HUES48 (cell line): ENCODE results near the gene IL23A.
A peak's percentile ranks its signal among the peaks of the same experiment; 100 is the strongest.

Source experiments
- H3K27ac ChIP-seq: one replicate; pipeline ENCODE4 v1.7.0; 2013; ENCODE audit warnings: low read depth, low read length, inconsistent platforms
- H3K27me3 ChIP-seq: 2 replicates; pipeline ENCODE4 v1.6.1; 2013; ENCODE audit warnings: mild to moderate bottlenecking, low read length; ENCODE audit not compliant: control insufficient read depth, insufficient read depth
- H3K36me3 ChIP-seq: 2 replicates; pipeline ENCODE4 v1.6.1; 2013; ENCODE audit warnings: low read length; ENCODE audit not compliant: control insufficient read depth, insufficient read depth
- H3K4me1 ChIP-seq: 2 replicates; pipeline ENCODE4 v1.6.1; 2013; ENCODE audit warnings: mild to moderate bottlenecking, low read length; ENCODE audit not compliant: control insufficient read depth, insufficient read depth
- H3K4me3 ChIP-seq: 2 replicates; pipeline ENCODE4 v1.5.1; 2013; ENCODE audit warnings: mild to moderate bottlenecking, low read depth, low read length
- H3K9ac ChIP-seq: 2 replicates; pipeline ENCODE4 v1.6.1; 2013; ENCODE audit warnings: mild to moderate bottlenecking, low read depth, low read length, moderate library complexity
- H3K9me3 ChIP-seq: 2 replicates; pipeline ENCODE4 v1.6.1; 2013; ENCODE audit warnings: low read length; ENCODE audit not compliant: control insufficient read depth, insufficient read depth

The IL23A gene

GRCh38 chr12:56361487-56362129, 22.9 kb downstream of the IL23A start:
- Histone ChIP-seq H3K9me3 (no peaks in the 10 kb centered on the region), H3K36me3 (no peaks in the 10 kb centered on the region), H3K9ac (no peak overlapping the region), H3K4me1 (peaks cover 7% of the 10 kb centered on the region; the same call in 1 of the 2 replicates), H3K4me3 (no peak overlapping the region), H3K27me3 (no peaks in the 10 kb centered on the region), H3K27ac (no peak overlapping the region)

DNA sequence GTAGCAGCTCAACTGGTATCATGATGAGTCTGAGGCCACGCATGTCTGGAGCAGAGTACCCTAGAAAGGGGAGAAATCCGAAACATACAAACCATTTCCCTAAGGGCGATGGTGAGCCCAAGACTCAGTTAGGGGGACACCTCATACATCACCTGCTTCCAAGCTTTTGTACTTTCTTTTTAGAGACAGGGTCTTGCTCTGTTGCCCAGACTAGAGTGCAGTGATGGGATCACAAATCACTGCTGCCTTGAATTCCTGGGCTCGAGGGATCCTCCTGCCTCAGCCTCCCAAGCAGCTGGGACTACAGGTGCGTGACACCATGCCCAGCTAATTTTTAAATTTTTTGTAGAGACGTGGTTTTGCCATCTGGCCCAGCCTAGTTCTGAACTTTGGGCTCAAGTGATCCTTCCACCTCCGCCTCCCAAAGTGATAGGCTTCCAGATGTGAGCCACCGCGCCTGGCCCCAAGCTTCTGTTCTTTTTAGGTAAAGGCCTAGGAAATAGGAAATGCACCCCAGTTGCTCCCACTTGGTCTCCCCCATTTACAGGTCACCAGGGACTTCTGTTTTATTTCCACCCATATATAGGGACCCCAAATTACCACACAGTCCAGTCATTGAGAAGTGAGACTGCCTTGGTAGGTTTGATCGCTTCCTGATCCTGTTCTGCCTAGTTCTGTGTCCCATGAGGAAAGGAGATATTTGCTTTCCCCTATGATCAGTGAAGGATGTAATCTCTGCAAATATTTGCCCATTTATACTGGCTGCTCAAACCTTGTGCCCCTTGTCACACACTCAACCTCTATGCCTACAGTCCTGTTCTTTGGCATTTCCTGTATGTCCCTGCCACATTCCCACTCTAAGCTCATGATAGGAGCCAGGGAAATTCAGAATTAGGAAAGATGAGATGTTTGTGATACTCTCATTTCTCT, 23.7 kb downstream of the IL23A start, which contains the start of gene APOF:
Gene APOF (minus strand): TSS at position 728 of the 930 bp plus-strand sequence. CDS start 112 bp downstream, at position 616.
- H3K9ac ChIP-seq = no peak within 1 kb of the TSS
- H3K4me3 ChIP-seq = no peak within 1 kb of the TSS
- no peaks in the 10 kb centered on the region for H3K9me3 ChIP-seq
- no peaks in the 10 kb centered on the region for H3K27me3 ChIP-seq
- H3K27ac ChIP-seq = no peak within 1 kb of the TSS
- peaks cover 7% of the 10 kb centered on the region; the same call in 1 of the 2 replicates for H3K4me1 ChIP-seq
- H3K36me3 ChIP-seq = no peaks in the 10 kb centered on the region

DNA sequence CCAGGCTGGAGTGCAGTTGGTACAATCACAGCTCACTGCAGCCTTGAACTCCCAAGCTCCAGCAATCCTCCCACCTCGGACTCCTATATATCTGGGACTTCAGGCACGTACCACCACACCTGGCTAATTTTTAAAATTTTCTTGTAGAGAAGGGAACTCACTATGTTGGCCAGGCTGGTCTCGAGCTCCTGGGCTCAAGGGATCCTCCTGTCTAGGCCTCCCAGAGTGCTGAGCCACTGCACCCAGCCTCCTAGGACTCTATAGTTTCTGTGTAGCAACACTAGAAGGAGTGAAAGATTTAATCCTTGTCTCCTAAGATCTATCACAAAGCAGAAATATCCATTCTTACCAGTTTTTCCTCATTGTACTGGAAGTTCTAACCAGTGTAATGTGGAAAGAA, 28.3 kb downstream of the IL23A start:
- Histone ChIP-seq H3K9me3 (no peaks in the 10 kb centered on the region), H3K36me3 (no peaks in the 10 kb centered on the region), H3K27ac (no peak overlapping the region), H3K9ac (no peak overlapping the region), H3K27me3 (no peaks in the 10 kb centered on the region), H3K4me1 (no peaks in the 10 kb centered on the region), H3K4me3 (no peak overlapping the region)

GRCh38 chr12:56373515-56373914, 34.8 kb downstream of the IL23A start:
- Histone ChIP-seq H3K4me1 (peaks cover 7% of the 10 kb centered on the region), H3K36me3 (no peaks in the 10 kb centered on the region), H3K27me3 (no peaks in the 10 kb centered on the region), H3K9ac (no peak overlapping the region), H3K9me3 (no peaks in the 10 kb centered on the region), H3K4me3 (no peak overlapping the region), H3K27ac (no peak overlapping the region)

DNA sequence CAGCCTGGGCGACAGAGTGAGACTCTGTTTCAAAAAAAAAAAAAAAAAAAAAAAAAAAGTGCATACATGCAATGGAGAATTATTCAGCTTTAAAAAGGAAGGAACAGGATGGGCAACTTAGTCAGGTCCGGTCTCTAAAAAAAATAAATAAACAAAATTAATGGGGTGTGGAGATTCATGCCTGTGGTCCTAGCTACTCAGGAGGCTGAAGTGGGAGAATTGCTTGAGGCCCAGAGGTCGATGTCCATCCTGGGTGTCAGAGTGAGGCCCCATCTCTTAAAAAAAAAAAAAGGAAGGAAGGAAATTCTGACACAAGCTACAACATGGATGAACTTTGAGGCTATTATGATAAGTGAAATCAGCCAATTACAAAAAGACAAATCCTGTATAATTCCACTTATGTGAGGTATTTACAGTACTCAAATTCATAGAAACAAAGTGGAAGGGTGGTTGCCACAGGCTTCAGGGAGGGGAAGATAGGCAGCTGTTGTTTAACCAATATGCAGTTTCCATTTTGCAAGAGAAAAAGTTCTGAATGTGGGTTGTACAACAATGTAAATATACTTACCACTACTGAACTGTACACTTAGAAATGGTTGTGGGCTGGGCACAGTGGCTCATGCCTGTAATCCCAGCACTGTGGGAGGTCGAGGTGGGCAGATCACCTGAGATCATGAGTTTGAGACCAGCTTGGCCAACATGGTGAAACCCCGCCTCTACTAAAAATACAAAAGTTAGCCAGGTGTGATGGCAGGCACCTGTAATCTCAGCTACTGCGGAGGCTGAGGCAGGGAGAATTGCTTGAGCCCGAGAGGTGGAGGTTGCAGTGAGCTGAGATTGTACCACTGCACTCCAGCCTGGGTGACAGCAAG, 36.3 kb downstream of the IL23A start:
- Histone ChIP-seq H3K36me3 (no peaks in the 10 kb centered on the region), H3K4me1 (peaks cover 7% of the 10 kb centered on the region), H3K27me3 (no peaks in the 10 kb centered on the region), H3K27ac (no peak overlapping the region), H3K9ac (no peak overlapping the region), H3K9me3 (no peaks in the 10 kb centered on the region), H3K4me3 (no peak overlapping the region)

DNA sequence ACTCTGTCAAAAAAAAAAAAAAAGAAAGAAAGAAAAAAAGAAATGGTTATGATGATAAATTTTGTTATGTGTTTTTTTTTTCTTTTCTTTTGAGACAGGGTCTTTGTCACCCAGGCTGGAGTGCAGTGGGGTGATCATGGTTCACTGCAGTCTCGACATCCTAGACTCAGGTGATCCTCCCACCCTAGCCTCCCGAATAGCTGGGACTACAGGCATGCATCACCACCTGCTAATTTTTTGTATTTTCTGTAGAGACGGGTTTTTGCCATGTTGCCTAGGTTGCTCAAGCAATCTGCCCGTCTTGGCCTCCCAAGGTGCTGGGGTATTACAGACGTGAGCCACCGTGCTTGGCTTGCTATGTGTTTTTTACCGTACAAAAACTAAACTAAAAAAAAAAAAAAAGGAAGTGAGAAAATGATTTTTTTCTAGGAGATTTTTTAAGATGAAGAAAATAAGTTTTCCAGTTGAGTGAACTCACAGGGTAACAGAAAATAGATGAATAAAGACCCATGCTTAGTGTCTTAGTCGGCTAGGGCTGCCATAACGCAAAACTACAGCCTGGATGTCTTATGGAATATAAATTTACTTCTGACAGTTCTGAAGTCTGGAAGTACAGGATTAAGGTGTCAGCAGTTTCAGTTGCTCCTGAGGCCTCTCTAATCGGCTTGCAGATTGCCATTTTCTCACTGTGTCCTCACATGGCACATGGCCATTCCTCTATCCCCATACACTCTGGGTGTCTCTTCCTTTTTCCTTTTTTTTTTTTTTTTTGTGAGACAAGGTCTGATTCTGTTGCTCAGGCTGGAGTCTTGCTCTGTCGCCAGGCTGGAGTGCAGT, 37.1 kb downstream of the IL23A start:
- peaks cover 7% of the 10 kb centered on the region for H3K4me1 ChIP-seq

GRCh38 chr12:56377310-56377988, 38.8 kb downstream of the IL23A start:
- peak overlapping the region; percentile 65 for H3K27ac ChIP-seq
- no peaks in the 10 kb centered on the region for H3K27me3 ChIP-seq
- no peaks in the 10 kb centered on the region for H3K36me3 ChIP-seq
- 0 out of 2 replicates have a peak overlapping the region, but pooled peaks have one; percentile 10 for H3K9ac ChIP-seq
- peaks cover 7% of the 10 kb centered on the region for H3K4me1 ChIP-seq
- H3K9me3 ChIP-seq = no peaks in the 10 kb centered on the region
- no peak overlapping the region for H3K4me3 ChIP-seq

More for the DNA sequence above, 37.1 kb downstream of the IL23A start:
- Histone ChIP-seq H3K27ac (no peak overlapping the region), H3K9ac (no peak overlapping the region), H3K36me3 (no peaks in the 10 kb centered on the region), H3K9me3 (no peaks in the 10 kb centered on the region), H3K27me3 (no peaks in the 10 kb centered on the region), H3K4me3 (no peak overlapping the region)

GRCh38 chr12:56377989-56378316, 39.3 kb downstream of the IL23A start:
- Histone ChIP-seq H3K9ac (no peak overlapping the region), H3K27me3 (no peaks in the 10 kb centered on the region), H3K9me3 (no peaks in the 10 kb centered on the region), H3K4me3 (no peak overlapping the region), H3K4me1 (peaks cover 7% of the 10 kb centered on the region), H3K36me3 (no peaks in the 10 kb centered on the region), H3K27ac (no peak overlapping the region)

DNA sequence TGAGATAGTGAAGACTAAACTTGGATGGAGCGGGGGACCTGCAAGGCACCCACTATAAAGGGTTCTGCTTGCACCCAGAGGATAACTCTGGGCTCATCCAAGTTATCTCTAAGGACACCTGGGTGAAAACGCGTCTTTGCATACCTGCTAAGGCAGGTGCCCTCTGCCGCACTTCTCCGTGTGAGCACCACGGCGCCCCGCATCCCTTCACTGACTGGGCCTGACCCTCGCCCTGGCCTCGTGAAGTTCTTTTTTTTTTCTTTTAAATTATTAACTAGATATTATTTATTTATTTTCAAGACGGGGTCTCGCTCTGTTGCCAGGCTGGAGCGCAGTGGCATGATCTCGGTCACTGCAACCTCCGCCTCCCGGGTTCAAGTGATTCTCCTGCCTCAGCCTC, 43.9 kb downstream of the IL23A start:
- Histone ChIP-seq H3K27me3 (no peaks in the 10 kb centered on the region), H3K4me3 (no peak overlapping the region), H3K27ac (no peak overlapping the region), H3K4me1 (peaks cover 10% of the 10 kb centered on the region), H3K9ac (no peak overlapping the region), H3K9me3 (no peaks in the 10 kb centered on the region), H3K36me3 (no peaks in the 10 kb centered on the region)

DNA sequence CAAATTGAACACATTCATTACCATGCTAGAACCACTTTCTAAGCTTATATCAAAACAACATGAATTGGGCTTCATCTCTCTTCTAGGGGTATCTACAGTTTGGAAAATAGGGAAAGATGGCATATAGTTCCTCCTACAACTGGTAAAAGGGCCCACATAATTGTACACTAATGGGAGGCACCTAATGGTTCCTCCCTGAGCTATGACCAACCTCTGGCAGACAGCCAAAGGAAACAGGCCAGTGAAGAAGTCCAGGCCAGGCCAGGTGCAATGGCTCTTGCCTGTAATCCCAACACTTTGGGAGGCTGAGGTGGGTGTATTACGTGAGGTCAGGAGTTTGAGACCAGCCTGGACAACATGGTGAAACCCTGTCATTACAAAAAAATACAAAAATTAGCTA, 47.2 kb downstream of the IL23A start:
- no peak overlapping the region for H3K9ac ChIP-seq
- H3K27ac ChIP-seq = no peak overlapping the region
- no peaks in the 10 kb centered on the region for H3K36me3 ChIP-seq
- no peak overlapping the region for H3K4me3 ChIP-seq
- H3K9me3 ChIP-seq = no peaks in the 10 kb centered on the region
- H3K4me1 ChIP-seq = 0 out of 2 replicates have a peak, but pooled peaks cover 6% of the 10 kb centered on the region
- no peaks in the 10 kb centered on the region for H3K27me3 ChIP-seq
